H1 (cell line): ENCODE data around the gene SLC23A3. TPM values are rescaled to one million over a fixed set of nuclear protein-coding genes. Genes with fewer than 3 reads are reported as not detected.

Experiments used
- SAP30 ChIP-seq: fragments of 300-600 bp; sonication (generic); IDR thresholded peaks from 2 replicates; pipeline ENCODE4 v1.7.1; 2012; ENCODE audit warnings: low read length, moderate library complexity, mild to moderate bottlenecking, inconsistent platforms; ENCODE audit not compliant: insufficient read depth, insufficient replicate concordance
- polyA plus RNA-seq, 7 experiments: library from polyadenylated mRNA; depleted of rRNA in 3 of 7; stranded (reverse) in 5 of 7; unstranded in 2 of 7; fragments of >200 nt in 5 of 7; fragments of 200-250 nt in 2 of 7; gene quantifications; 1 replicate in 5 of 7; 2 replicates in 1 of 7; 4 replicates in 1 of 7; pipeline versions ENCODE4 v1.2.1 to v1.2.3, GENCODE V29; 2011 to 2013; ENCODE audit warnings: missing spikeins in 2 of 7, mixed read lengths in 2 of 7
- total RNA-seq: library from RNA; stranded (reverse); fragmentation: NEBNext Ultra II Directional; extraction: Animal tissue kit (Norgen Biotek cat#: 25700); gene quantifications from 2 replicates; pipeline ENCODE4 v1.2.1, GENCODE V29; 2021

The SLC23A3 gene
- total and polyA plus RNA-seq, 2 of the 8 experiments (the other 6 are each of a cell fraction or from before 2014, with no cell fraction given), result 0.35 to 0.84 TPM

DNA sequence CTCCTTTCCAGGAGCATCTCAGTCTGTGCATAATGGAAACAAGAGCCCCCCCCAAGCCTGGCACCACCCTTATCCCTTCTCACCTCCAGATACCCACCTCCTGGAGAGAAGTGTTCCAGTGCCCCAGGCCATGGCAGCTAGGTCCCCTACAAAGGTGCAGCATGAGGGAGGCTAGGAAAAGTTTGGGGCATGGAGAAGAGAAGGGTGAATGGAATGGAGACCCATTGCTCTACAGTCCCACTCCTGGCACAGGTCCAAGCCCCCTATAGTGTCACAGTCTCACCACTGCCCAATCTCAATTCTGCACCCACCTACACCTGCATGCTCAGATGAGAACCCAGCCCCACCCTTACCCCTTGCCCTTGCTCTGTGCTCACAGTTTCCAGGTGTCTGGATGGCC, 897 bp downstream of the SLC23A3 start (continued):
- TF ChIP-seq SAP30, result no peak
- TF ChIP-seq, all 59 proteins: peak for 0
